Ovary (tissue), 3 donors: ENCODE results near the gene GPR61.

Experiments
- POLR2A ChIP-seq: fragments of 450-650 bp; IDR thresholded peaks from one replicate; pipeline ENCODE4 v1.6.1; 2017; ENCODE audit warnings: antibody characterized with exemption, mild to moderate bottlenecking, moderate library complexity
- TF ChIP-seq, protein P1 (sequence below), 3 donors: fragments of 450-650 bp in 2 of 3; fragments of 200-600 bp in 1 of 3; IDR thresholded peaks; one replicate each; pipeline versions ENCODE4 v1.5.1 to v1.8.0; 2016 to 2022; ENCODE audit warnings: antibody characterized with exemption in 3 of 3, mild to moderate bottlenecking in 1 of 3
- donor health status: DM: no; HTN: no; CAD: no.

DNA sequence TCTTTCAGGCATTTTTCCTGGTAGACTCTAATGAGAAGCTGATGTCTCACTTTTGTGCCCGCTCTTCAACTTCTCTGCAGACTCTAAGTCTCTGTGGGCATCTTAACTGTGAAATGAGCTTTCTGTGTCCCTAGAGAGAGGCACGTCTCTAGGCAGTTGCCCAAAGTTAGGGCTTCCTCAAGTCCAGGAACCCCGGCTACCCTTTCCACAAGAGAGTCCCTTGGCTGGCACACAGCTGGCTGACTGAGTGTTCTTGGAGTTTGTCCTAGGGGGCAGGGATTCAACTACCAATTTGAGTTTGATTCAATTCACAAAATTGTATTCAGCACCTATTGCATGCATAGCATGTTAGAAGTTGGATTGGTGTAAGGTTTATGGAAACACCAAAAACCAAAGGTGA lies 1.4 kb downstream of the GPR61 start:
- TF ChIP-seq, protein P1, sequence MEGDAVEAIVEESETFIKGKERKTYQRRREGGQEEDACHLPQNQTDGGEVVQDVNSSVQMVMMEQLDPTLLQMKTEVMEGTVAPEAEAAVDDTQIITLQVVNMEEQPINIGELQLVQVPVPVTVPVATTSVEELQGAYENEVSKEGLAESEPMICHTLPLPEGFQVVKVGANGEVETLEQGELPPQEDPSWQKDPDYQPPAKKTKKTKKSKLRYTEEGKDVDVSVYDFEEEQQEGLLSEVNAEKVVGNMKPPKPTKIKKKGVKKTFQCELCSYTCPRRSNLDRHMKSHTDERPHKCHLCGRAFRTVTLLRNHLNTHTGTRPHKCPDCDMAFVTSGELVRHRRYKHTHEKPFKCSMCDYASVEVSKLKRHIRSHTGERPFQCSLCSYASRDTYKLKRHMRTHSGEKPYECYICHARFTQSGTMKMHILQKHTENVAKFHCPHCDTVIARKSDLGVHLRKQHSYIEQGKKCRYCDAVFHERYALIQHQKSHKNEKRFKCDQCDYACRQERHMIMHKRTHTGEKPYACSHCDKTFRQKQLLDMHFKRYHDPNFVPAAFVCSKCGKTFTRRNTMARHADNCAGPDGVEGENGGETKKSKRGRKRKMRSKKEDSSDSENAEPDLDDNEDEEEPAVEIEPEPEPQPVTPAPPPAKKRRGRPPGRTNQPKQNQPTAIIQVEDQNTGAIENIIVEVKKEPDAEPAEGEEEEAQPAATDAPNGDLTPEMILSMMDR (IDR thresholded peaks at IDR 0.05), result no peak
- no peak for TF ChIP-seq POLR2A
